HUDEP-2 (cell line): Measurements from ENCODE around the gene ZC2HC1C.

Source experiments
- DNase-seq, 76 experiments: peaks; one replicate each; lab custom pipeline; 2025; ENCODE audit not compliant: unreplicated experiment in 76 of 76; lab: John Stamatoyannopoulos, UW

The ZC2HC1C gene

GRCh38 chr14:75128596-75128990 lies 59.2 kb downstream of the ZC2HC1C start:
- no peak for DNase-seq
